ENCODE measurements around the gene PVALB. TPM values are rescaled to one million over a fixed set of nuclear protein-coding genes. Genes with fewer than 3 reads are reported as not detected.

The PVALB gene
- not detected for polyA plus RNA-seq (2013, experiment 1 of 2; ENCODE audit: insufficient read length)
- 0.74 TPM for polyA plus RNA-seq (2013, experiment 2 of 2; ENCODE audit: insufficient read length)

GRCh38 chr22:36816636-36817524 is at the start of gene PVALB:
PVALB (minus strand) TSS chr22:36817035; CDS start chr22:36817005, 30 bp downstream.
- peak; percentile 12 for DNase-seq

- DNase-seq = no peak
These were observed 48.5 kb upstream of the PVALB start for GRCh38 chr22:36865346-36865745.

GRCh38 chr22:36864454-36865215 is 47.8 kb upstream of the PVALB start:
- DNase-seq = no peak

GRCh38 chr22:36863979-36864378 is 47.1 kb upstream of the PVALB start:
- DNase-seq = no peak

- DNase-seq = no peak
These were observed 46.4 kb upstream of the PVALB start for GRCh38 chr22:36863281-36863680.

- DNase-seq = no peak
These were observed 45.7 kb upstream of the PVALB start for GRCh38 chr22:36862251-36863242.

- no peak for DNase-seq
These were observed 44.2 kb upstream of the PVALB start, which contains the start of gene NCF4 for GRCh38 chr22:36860821-36861659. NCF4 (plus strand) TSS chr22:36861006; CDS start chr22:36861172, 166 bp downstream.

- no peak for DNase-seq
These were observed 43.6 kb upstream of the PVALB start for GRCh38 chr22:36860438-36860820.

GRCh38 chr22:36860017-36860416 is 43.2 kb upstream of the PVALB start:
- DNase-seq = no peak

GRCh38 chr22:36858966-36859365 is 42.1 kb upstream of the PVALB start:
- no peak for DNase-seq

GRCh38 chr22:36858156-36858555 is 41.3 kb upstream of the PVALB start:
- DNase-seq = no peak

- no peak for DNase-seq
These were observed 39.9 kb upstream of the PVALB start for GRCh38 chr22:36856792-36857135.

GRCh38 chr22:36856121-36856791 is 39.4 kb upstream of the PVALB start:
- DNase-seq = peak; percentile 79

GRCh38 chr22:36855478-36855877 is 38.6 kb upstream of the PVALB start:
- no peak for DNase-seq

- DNase-seq = peak; percentile 59
These were observed 36.7 kb upstream of the PVALB start for GRCh38 chr22:36853407-36854099.

- no peak for DNase-seq
These were observed 35.5 kb upstream of the PVALB start for GRCh38 chr22:36852056-36852973.

GRCh38 chr22:36850682-36851081 is 33.8 kb upstream of the PVALB start:
- no peak for DNase-seq

GRCh38 chr22:36850056-36850455 is 33.2 kb upstream of the PVALB start:
- no peak for DNase-seq

GRCh38 chr22:36846949-36847348 is 30.1 kb upstream of the PVALB start:
- no peak for DNase-seq
